H1 (cell line): ENCODE data around the gene PARD3. TPM values are rescaled to one million over a fixed set of nuclear protein-coding genes. Genes with fewer than 3 reads are reported as not detected.

Experiments
- CTCF ChIA-PET: fragments of 300-600 bp; sonication (Branson Sonifier 250); formaldehyde crosslinking; loops from one replicate; lab custom pipeline; 2021; ENCODE audit not compliant: partially characterized antibody; lab: Charles Lee
- POLR2A ChIA-PET: fragments of 300-600 bp; sonication (Branson Sonifier 250); formaldehyde crosslinking; loops from one replicate; lab custom pipeline; 2021; ENCODE audit warnings: inconsistent platforms; ENCODE audit not compliant: partially characterized antibody; lab: Charles Lee
- DNase-seq, 2 experiments: peaks; one replicate each; pipeline versions ENCODE4 v3.0.0 to v3.0.0-alpha.2; 2010 to 2022; ENCODE audit warnings: low spot score in 2 of 2, low read depth in 1 of 2, mixed read lengths in 1 of 2
- FAIRE-seq: peaks from 2 replicates; lab custom pipeline; 2011; peaks lifted over from hg19 to GRCh38; lab: Jason Lieb, UNC
- H2AFZ ChIP-seq: 2 replicates; pipeline ENCODE4 v1.8.1; 2012; ENCODE audit warnings: low read length, inconsistent platforms
- H2AK5ac ChIP-seq: 2 replicates; pipeline ENCODE4 v1.6.1; 2013; ENCODE audit warnings: low read depth, low read length
- H2BK120ac ChIP-seq: replicated peaks from 2 replicates; pipeline ENCODE3; 2013; ENCODE audit warnings: low read depth, low read length, inconsistent platforms
- H2BK12ac ChIP-seq: 2 replicates; pipeline ENCODE4 v1.6.1; 2013; ENCODE audit warnings: low read depth, low read length
- H2BK15ac ChIP-seq: 2 replicates; pipeline ENCODE4 v1.6.1; 2013; ENCODE audit warnings: low read length
- H2BK20ac ChIP-seq: 2 replicates; pipeline ENCODE4 v1.6.1; 2013; ENCODE audit warnings: low read length
- H2BK5ac ChIP-seq: 2 replicates; pipeline ENCODE4 v1.6.1; 2013; ENCODE audit warnings: low read depth, low read length
- H3K14ac ChIP-seq: 2 replicates; pipeline ENCODE4 v1.6.1; 2013; ENCODE audit warnings: inconsistent platforms; ENCODE audit not compliant: insufficient read length
- H3K18ac ChIP-seq: 2 replicates; pipeline ENCODE4 v1.6.1; 2013; ENCODE audit warnings: low read length; ENCODE audit errors: extremely low read depth
- H3K23ac ChIP-seq: 2 replicates; pipeline ENCODE4 v1.6.1; 2013; ENCODE audit warnings: inconsistent platforms; ENCODE audit not compliant: insufficient read length
- H3K23me2 ChIP-seq: 2 replicates; pipeline ENCODE4 v1.6.1; 2013; ENCODE audit warnings: low read depth, low read length
- H3K27ac ChIP-seq: 2 replicates; pipeline ENCODE4 v1.6.1; 2011; ENCODE audit warnings: low read depth, low read length, inconsistent platforms
- H3K27me3 ChIP-seq, 4 experiments: replicated peaks in 1 of 4; 1 replicate in 1 of 4; 2 replicates in 3 of 4; pipeline versions ENCODE4 v1.6.1 to v1.8.1; 2011 to 2013; ENCODE audit warnings: low read length in 3 of 4, mild to moderate bottlenecking in 3 of 4, inconsistent platforms in 2 of 4, mixed read lengths in 2 of 4, moderate library complexity in 1 of 4; ENCODE audit not compliant: control insufficient read depth in 3 of 4, insufficient read depth in 3 of 4; ENCODE audit errors: extremely low read depth in 1 of 4
- H3K36me3 ChIP-seq, 4 experiments: 2 replicates each; pipeline versions ENCODE4 v1.6.1 to v1.8.1; 2011 to 2013; ENCODE audit warnings: mild to moderate bottlenecking in 4 of 4, low read length in 3 of 4, moderate library complexity in 2 of 4, control low read depth in 1 of 4, inconsistent platforms in 1 of 4; ENCODE audit not compliant: insufficient read depth in 4 of 4, control insufficient read depth in 2 of 4
- H3K4ac ChIP-seq: replicated peaks from 2 replicates; pipeline ENCODE3; 2013; ENCODE audit warnings: low read length, low read depth, mixed read lengths, inconsistent platforms; ENCODE audit not compliant: insufficient read length
- H3K4me1 ChIP-seq, 4 experiments: replicated peaks in 1 of 4; 1 replicate in 1 of 4; 2 replicates in 3 of 4; pipeline versions ENCODE4 v1.6.1 to v1.8.1; 2011 to 2013; ENCODE audit warnings: low read length in 3 of 4, inconsistent platforms in 2 of 4, mixed read lengths in 1 of 4; ENCODE audit not compliant: insufficient read depth in 4 of 4, control insufficient read depth in 3 of 4
- H3K4me2 ChIP-seq, 2 experiments: 2 replicates each; pipeline versions ENCODE4 v1.6.1 to v1.8.1; 2011 to 2013; ENCODE audit warnings: low read depth in 2 of 2, low read length in 2 of 2, control low read depth in 1 of 2, inconsistent platforms in 1 of 2, mild to moderate bottlenecking in 1 of 2; ENCODE audit not compliant: insufficient read depth in 1 of 2
- H3K4me3 ChIP-seq, 4 experiments: fragments of 200-600, 300-600 bp in 1 of 4; sonication (generic), shearing (Covaris generic), sonication (Bioruptor Twin) in 1 of 4; 2 replicates each; pipeline versions ENCODE4 v1.5.1 to v1.8.1; 2011 to 2016; ENCODE audit warnings: low read length in 4 of 4, low read depth in 3 of 4, control low read depth in 2 of 4, inconsistent platforms in 2 of 4, mild to moderate bottlenecking in 2 of 4, mixed read lengths in 1 of 4, moderate library complexity in 1 of 4; ENCODE audit not compliant: insufficient read depth in 2 of 4; ENCODE audit errors: extremely low read depth in 1 of 4
- H3K56ac ChIP-seq: replicated peaks from 2 replicates; pipeline ENCODE3; 2013; ENCODE audit warnings: low read depth, mild to moderate bottlenecking, mixed read lengths, low read length, inconsistent platforms; ENCODE audit not compliant: insufficient read length
- H3K79me1 ChIP-seq: 2 replicates; pipeline ENCODE4 v1.6.1; 2013; ENCODE audit warnings: low read depth, low read length, control low read depth
- H3K79me2 ChIP-seq, 2 experiments: 2 replicates each; pipeline versions ENCODE4 v1.6.1 to v1.8.1; 2012 to 2013; ENCODE audit warnings: low read length in 2 of 2, mild to moderate bottlenecking in 2 of 2, inconsistent platforms in 1 of 2; ENCODE audit not compliant: insufficient read depth in 2 of 2, control insufficient read depth in 1 of 2
- H3K9ac ChIP-seq, 4 experiments: replicated peaks in 1 of 4; 1 replicate in 1 of 4; 2 replicates in 3 of 4; pipeline versions ENCODE4 v1.6.1 to v1.8.1; 2011 to 2013; ENCODE audit warnings: low read depth in 3 of 4, low read length in 3 of 4, control low read depth in 2 of 4, mild to moderate bottlenecking in 2 of 4, moderate library complexity in 2 of 4, inconsistent platforms in 1 of 4; ENCODE audit errors: extremely low read depth in 1 of 4
- H3K9me3 ChIP-seq, 2 experiments: 2 replicates each; pipeline versions ENCODE4 v1.6.1 to v1.8.1; 2012 to 2013; ENCODE audit warnings: mild to moderate bottlenecking in 2 of 2, moderate library complexity in 2 of 2, control low read depth in 1 of 2, inconsistent platforms in 1 of 2, low read depth in 1 of 2, low read length in 1 of 2, mixed read lengths in 1 of 2; ENCODE audit not compliant: insufficient read depth in 2 of 2
- H4K20me1 ChIP-seq, 2 experiments: replicated peaks in 1 of 2; 2 replicates each; pipeline versions ENCODE3 to v1.8.1; 2011 to 2013; ENCODE audit warnings: inconsistent platforms in 2 of 2, low read length in 2 of 2, mild to moderate bottlenecking in 1 of 2; ENCODE audit not compliant: insufficient read depth in 2 of 2, control insufficient read depth in 1 of 2
- H4K5ac ChIP-seq: 2 replicates; pipeline ENCODE4 v1.6.1; 2013; ENCODE audit warnings: low read length, low read depth, mixed read lengths, inconsistent platforms; ENCODE audit not compliant: insufficient read length
- H4K8ac ChIP-seq: 2 replicates; pipeline ENCODE4 v1.8.0; 2013; ENCODE audit warnings: mild to moderate bottlenecking, moderate library complexity, low read length, inconsistent platforms; ENCODE audit not compliant: insufficient read depth; ENCODE audit errors: extremely low read depth
- H4K91ac ChIP-seq: replicated peaks from 2 replicates; pipeline ENCODE3; 2013; ENCODE audit warnings: low read length, mixed read lengths, inconsistent platforms; ENCODE audit not compliant: insufficient read length
- NANOG ChIP-seq: IDR thresholded peaks from 2 replicates; pipeline ENCODE4 v1.6.1; 2011; ENCODE audit warnings: low read length, low read depth, mild to moderate bottlenecking, inconsistent platforms; ENCODE audit not compliant: insufficient read depth, poor library complexity, severe bottlenecking
- SP4 ChIP-seq: IDR thresholded peaks from 2 replicates; pipeline ENCODE4 v1.6.1; 2012; ENCODE audit warnings: low read length, inconsistent platforms
- TAF7 ChIP-seq: optimal IDR thresholded peaks from 2 replicates; pipeline ENCODE3; 2011; ENCODE audit warnings: low read depth, mild to moderate bottlenecking, inconsistent platforms, low read length, moderate library complexity, borderline replicate concordance
- WGBS, 2 experiments: shearing (Covaris generic) in 1 of 2; methylation state at CpG; one replicate each; pipeline versions ENCODE4 v1.1.6 to v1.1.7; 2013 to 2015; ENCODE audit warnings: low lambda C conversion rate in 2 of 2, mixed read lengths in 2 of 2, inconsistent platforms in 1 of 2, low coverage in 1 of 2, missing lambda C conversion rate in 1 of 2; ENCODE audit not compliant: insufficient replicate concordance in 2 of 2, insufficient coverage in 1 of 2, insufficient read length in 1 of 2; ENCODE audit errors: extremely low coverage in 1 of 2, missing lambda C conversion rate in 1 of 2; 5-methylcytosine and 5-hydroxymethylcytosine counted together
- polyA plus RNA-seq, 7 experiments: library from polyadenylated mRNA; depleted of rRNA in 3 of 7; stranded (reverse) in 5 of 7; unstranded in 2 of 7; fragments of >200 nt in 5 of 7; fragments of 200-250 nt in 2 of 7; gene quantifications; 1 replicate in 5 of 7; 2 replicates in 1 of 7; 4 replicates in 1 of 7; pipeline versions ENCODE4 v1.2.1 to v1.2.3, GENCODE V29; 2011 to 2013; ENCODE audit warnings: missing spikeins in 2 of 7, mixed read lengths in 2 of 7
- total RNA-seq: library from RNA; stranded (reverse); fragmentation: NEBNext Ultra II Directional; extraction: Animal tissue kit (Norgen Biotek cat#: 25700); gene quantifications from 2 replicates; pipeline ENCODE4 v1.2.1, GENCODE V29; 2021
- TF ChIP-seq, protein P1 (sequence below): IDR thresholded peaks from 2 replicates; pipeline ENCODE4 v1.6.1; 2012; ENCODE audit warnings: low read length, inconsistent platforms

The PARD3 gene
- total and polyA plus RNA-seq, 2 of the 8 experiments (the other 6 are each of a cell fraction or from before 2014, with no cell fraction given) = 19.7 to 49.1 TPM

DNA sequence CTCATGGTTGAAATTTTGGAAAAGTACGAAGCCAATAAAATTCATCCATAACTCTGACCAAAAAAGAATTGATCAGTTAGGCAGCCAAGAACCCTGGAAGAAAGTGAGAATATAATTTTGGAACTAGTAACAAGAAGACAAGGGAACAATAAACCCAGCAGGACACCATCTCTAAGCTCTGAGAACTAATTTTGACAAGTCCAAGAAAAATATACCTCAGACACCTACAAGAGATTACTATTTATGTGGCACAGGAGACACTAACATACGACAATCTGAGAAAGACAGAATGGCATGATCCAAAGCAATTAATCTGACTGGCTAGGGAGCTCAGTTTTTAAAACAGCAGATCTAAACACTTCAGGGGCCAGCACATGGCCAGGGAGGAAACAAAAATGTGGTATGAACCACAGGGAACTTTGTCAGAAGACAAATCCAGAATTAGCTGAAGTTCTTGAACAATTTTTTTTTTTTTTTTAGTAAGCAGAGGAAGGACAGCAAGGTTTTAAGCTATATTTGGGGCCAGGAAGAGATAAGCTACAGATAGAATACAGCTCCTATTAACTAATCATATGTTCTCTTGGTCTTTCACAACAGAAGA, 38.9 kb downstream of the PARD3 start:
- H3K27ac ChIP-seq = no peak overlapping the region
- H2BK5ac ChIP-seq = no peak overlapping the region
- FAIRE-seq (no peak), DNase-seq (no peak)
- H3K9ac ChIP-seq = no peak overlapping the region
- H2AFZ ChIP-seq = no peak overlapping the region
- no peaks in the 10 kb centered on the region for H3K27me3 ChIP-seq
- no peak overlapping the region for H2BK120ac ChIP-seq
- H3K4me3 ChIP-seq = no peak overlapping the region
- ChIA-PET CTCF (interaction anchor here (0.6 to 1.1 kb wide), 7 partner anchors 17 to 83 kb away, joined by 3 to 7 read pairs (median 4); no protein-coding TSS in a partner anchor), POLR2A (interaction anchor here (0.6 kb wide), 1 partner anchor 62 kb away, joined by 3 read pairs; no protein-coding TSS in a partner anchor)
- peaks cover 0 to 87% of the 10 kb centered on the region in 2 experiments; a peak in 2 of 4 replicates for H3K79me2 ChIP-seq
- no peak overlapping the region for H3K4me2 ChIP-seq
- peaks cover 7 to 17% (median 11%) of the 10 kb centered on the region in 4 experiments for H3K4me1 ChIP-seq
- no peak overlapping the region for H2BK12ac ChIP-seq
- H3K23me2 ChIP-seq = no peaks in the 10 kb centered on the region
- no peak overlapping the region for H3K56ac ChIP-seq
- no peak overlapping the region for H4K91ac ChIP-seq
- H3K36me3 ChIP-seq = no peaks in the 10 kb centered on the region
- no peak overlapping the region for H4K8ac ChIP-seq
- no peak overlapping the region for H3K23ac ChIP-seq
- no peak overlapping the region for H2BK20ac ChIP-seq
- 88% methylated on average over 2 of the region's 2 CpGs; no CpG with 5 or more reads in 1 of the 2 experiments for WGBS, 2 experiments
- H2BK15ac ChIP-seq = no peak overlapping the region
- peaks cover 8% of the 10 kb centered on the region for H3K79me1 ChIP-seq
- peaks cover 3 to 9% of the 10 kb centered on the region in 2 experiments for H4K20me1 ChIP-seq
- no peak for TF ChIP-seq SP4
- no peak for TF ChIP-seq NANOG
- no peak for TF ChIP-seq TAF7
- TF ChIP-seq, protein P1, sequence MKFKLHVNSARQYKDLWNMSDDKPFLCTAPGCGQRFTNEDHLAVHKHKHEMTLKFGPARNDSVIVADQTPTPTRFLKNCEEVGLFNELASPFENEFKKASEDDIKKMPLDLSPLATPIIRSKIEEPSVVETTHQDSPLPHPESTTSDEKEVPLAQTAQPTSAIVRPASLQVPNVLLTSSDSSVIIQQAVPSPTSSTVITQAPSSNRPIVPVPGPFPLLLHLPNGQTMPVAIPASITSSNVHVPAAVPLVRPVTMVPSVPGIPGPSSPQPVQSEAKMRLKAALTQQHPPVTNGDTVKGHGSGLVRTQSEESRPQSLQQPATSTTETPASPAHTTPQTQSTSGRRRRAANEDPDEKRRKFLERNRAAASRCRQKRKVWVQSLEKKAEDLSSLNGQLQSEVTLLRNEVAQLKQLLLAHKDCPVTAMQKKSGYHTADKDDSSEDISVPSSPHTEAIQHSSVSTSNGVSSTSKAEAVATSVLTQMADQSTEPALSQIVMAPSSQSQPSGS = no peak
- TF ChIP-seq, all 59 proteins: peak for 0
- H3K14ac ChIP-seq = no peak overlapping the region
- H3K18ac ChIP-seq = no peak overlapping the region
- no peaks in the 10 kb centered on the region for H3K9me3 ChIP-seq
- H4K5ac ChIP-seq = no peak overlapping the region
- no peak overlapping the region for H3K4ac ChIP-seq
- no peak overlapping the region for H2AK5ac ChIP-seq
